GM21825 (cell line): ENCODE results near the gene LAMB3.

Experiments used
- ATAC-seq: cut with Tn5 transposase; IDR thresholded peaks from one replicate; pipeline ENCODE4 v1.9.1; 2021; ENCODE audit warnings: mild to moderate bottlenecking, moderate library complexity; ENCODE audit not compliant: unreplicated experiment

Gene LAMB3

DNA sequence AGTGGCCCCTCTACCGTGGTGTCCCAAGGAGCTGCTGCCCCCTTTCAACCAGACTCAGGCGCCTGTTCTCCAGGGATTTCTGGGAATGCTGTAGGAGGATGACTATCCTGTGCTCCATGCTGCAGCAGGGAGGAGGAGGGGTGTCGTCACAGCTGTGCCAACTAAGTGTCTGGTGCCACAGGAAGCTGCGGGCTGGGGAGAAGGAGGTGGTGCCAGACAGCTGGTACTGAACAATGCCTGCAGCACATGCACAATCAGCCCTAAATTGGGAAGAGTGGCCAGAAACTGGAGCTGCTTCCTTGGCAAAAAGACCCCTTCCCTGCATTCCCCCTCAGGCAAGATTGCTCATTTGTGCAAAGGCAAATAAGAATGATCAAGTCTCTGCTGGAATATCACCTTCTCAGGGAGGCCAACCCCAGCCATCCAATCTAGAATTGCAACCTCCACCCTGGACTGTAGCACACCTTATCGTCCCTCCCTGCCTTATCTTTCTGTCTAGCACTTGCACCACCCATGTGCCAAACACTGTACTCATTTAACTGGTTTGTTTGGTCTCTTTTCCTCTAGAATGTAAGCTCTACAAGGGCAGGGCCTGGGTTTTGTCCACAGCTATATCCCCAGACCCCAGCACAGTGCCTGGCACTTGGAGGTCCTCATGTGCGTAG is 33.3 kb downstream of the LAMB3 start:
- no peak for ATAC-seq

DNA sequence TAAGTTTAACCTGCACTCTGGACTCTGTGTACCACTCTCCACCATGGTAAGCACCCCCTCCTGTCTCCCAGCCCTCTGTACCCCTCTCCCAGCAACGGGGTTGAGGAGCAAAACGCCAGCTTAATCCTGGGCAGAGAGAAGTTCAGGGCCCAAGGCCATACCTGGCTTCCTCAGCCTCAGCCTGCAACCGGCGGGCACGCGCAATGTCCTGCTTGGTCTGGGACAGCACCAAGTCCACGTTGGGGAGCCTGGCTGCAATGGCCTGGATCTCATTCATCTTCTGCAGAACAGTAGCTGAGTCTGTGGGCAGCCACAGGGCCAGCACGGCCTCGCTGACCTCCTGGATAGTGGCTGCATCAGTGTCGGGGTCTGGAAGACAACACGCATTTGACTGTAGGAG is 33.9 kb downstream of the LAMB3 start:
- ATAC-seq = no peak

DNA sequence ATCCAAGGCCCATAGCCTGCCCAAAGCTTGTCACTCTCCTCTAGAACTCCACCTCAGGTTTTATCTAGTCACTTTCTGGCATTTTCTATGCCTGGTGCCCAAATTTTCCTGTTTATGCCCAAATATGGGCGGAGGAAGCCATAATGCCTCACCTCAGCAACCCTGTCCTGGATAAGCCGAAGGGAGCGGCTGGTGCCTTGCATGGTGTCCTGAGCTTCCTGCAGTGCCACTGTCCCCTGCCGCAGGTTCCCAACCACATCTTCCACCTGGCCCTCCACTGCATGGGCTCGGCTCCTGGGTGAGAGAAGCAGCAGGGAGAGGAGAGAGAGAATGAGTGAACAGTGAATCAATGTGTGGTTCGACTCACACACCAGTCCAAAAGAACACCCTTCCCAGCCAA is 34.5 kb downstream of the LAMB3 start:
- ATAC-seq = no peak

DNA sequence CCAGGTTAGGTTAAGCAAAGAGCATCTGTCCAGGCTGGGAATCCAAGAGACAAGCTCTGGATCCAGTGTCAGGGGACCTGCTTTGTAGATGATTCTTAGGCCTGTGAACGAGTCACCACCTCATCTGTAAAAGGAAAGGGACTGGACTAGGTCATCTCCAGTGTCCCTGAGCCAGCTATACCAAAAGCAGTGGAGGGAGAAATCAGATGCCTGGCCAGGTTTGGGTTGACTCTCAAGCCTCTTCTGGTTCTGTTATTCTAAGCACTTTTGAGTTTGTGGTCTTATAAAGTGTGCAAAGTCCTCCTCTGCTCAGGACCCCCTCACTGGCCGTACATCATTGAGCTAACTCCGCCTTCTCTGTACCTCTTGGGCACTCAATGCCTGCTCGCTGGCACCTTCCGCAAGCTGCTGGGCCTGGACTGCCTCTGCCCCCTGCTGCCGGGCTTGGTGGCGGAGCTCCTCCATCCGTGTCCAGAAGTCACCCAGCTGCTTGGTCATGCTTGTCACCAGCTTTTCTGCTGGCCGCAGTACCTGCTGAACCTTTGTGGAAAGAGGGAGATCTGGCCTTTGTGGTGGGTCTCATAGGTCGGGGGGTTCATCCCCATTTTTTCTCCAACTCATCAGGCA is 35.1 kb downstream of the LAMB3 start:
- no peak for ATAC-seq

DNA sequence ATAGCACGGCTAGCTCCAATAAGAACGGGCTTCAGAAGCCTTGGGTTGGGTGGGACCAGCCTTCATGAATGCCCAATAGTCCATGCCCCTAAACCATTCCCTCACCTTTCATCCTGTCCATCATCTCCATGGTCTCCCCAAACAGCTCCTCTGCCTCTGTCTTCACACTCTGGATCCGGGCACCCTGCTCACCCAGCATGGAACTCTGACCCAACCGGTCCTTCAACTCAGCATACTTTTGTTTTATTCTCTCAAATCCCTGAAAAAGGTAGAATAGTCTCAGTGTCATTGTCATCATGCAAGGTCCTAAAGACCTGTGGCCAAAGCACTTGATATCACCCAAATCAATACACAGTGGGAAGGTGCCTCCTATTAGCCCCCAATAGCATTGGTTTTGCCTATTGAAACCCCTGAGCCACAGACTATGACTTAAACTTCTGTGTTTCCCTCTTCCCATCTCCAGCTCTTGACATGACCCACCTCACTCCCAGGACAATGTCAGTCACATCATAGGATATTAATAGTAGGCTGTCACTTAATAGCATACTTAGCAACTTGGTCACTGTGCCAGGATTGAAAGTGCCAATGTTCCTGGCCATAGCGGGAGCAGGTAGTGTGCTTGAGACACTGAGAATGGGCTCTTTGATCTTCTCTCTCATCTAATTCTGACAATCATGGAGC is 35.7 kb downstream of the LAMB3 start:
- ATAC-seq = no peak

DNA sequence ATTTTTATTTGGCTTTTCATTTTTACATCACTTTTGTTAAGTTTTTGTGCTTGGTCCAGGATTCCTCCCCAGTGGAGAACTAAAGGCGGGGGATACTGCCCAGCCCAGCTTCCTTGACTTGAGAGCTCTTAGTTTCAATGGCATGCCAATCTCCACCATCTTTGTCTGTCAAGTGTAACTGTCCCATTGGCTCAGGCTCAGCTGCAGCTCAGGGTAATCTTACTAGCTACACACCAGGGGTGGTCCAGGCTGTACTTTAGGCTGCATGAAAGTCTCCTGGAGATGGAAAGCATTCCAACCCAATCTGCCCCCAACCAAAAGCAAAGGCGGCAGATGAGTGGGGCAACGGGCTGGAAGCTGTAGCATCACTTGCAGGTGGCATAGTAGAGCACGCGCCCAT is 37.3 kb downstream of the LAMB3 start:
- ATAC-seq = no peak

DNA sequence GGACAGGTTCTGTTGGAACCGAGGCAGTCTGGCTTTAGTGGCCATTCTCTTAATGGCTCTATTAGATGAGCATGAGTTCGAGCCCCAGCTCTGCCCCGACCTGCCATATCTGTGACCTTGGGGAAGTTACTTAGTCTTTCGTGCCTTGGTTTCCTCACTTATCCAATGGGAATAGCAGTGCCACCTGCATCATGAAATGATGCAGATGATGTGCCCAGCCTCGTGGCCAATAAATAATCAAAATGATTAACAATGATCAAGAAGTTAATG is 38.1 kb downstream of the LAMB3 start:
- ATAC-seq = no peak

DNA sequence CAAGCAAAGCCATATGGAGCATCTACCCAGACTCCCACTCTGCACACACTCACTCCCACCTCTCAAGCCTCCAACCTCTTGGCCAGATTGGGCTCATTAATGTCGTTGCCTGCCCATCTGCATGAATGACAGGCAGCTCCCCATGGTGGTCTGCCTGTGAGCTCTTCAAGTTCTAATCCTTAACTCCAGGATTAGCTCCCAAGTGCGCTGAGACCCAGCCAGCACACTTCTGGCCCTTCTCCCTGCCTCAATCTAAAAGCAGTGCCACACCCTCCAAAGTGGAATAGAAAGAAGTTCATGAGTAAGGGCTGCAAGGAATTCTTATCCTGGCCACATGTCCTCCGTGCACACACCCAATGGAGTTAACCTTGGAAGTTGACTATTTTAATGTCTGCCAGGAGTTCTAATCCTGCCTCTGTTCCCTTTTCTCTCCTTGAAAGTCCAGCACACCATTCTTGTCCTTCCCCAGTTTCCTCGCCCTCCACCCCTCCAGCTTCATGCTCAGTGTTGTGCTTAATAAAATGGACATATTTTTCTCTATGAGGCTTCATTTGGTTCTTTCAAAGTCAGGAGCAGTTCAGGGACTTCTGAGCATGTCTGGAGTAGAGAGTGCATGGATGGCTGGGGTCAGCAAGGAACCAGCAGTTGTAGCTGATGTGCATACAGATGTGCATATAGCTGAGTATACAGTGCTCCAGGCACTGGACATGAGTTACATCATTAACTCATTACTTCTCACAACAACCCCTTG is 38.6 kb downstream of the LAMB3 start:
- ATAC-seq = no peak

DNA sequence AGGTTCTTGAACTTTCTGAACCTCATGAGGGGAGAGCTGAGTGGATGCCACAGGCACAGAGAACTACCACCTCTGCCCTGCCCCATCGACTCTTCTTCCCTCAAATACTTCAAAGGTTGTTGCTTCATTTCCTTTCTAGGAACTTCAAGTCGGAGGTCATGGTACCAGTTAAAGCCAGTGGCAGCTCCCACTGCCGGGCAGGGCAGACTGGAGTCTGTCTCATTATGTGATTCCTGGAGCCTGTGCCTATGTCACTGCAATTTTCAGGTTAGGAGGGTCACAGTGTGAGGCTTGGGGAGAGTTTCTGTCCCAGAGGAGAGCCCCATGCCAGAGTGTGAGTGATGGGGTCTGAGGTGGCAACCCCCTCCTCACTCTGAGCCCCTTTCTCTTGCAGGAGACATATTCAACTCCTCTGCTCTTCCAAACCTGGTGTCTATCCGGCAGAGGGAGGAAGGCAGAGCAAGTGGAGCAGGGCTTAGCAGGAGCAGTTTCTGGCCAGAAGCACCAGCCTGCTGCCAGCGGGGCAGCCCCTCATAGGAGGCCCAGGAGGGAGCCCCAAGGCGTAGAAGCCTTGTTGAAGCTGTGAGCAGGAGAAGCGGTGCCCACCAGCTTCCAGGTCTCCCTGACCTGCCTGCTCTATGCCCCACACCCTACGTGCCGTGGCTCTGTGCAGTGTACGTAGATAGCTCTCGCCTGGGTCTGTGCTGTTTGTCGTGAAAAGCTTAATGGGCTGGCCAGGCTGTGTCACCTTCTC is 39.4 kb downstream of the LAMB3 start:
- no peak for ATAC-seq

DNA sequence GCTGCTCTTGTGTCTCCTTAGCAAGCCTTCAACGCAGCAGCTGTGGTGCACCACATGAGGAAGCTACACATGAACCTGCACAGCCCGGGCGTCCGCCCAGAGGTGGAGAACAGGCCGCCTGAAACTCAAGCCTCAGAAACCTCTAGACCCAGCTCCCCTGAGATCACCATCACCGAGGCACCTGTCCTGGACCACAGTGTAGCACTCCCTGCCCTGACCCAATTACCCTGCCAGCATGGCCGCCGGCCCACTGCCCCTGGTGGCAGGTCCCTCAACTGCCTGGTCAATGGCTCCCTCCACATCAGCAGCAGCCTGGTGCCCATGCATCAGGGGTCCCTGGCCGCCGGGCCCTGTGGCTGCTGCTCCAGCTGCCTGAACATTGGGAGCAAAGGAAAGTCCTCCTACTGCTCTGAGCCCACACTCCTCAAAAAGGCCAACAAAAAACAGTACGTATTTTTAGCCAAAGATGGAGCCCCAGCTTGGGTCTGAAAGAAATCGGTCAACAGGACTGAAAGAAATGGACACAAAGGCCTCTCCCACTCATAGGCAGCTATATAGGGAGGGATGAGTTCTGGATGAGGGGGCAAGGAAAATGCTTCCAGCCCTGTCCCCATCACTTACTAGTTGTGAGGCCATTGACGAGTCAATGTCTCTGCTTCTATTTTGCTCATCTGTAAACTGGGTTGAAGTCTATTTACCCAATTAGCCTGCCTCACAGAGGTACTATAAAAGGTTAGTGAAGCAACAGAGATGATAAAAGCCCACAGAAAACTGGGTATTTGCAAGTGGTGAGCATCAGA is 40.3 kb downstream of the LAMB3 start:
- ATAC-seq = no peak

DNA sequence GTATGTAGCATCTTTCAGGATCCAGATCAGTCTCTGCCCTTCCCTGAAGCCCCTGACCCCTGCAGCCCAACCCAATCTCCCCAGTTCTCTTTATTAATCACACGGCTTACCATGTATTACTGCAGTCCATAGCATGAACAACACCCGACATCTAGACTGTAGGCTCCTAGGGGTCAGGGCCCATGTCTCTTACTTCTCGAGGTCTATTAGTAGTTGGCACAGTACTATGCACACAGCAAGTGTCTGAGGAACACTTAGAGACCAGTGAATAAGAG is 41.7 kb downstream of the LAMB3 start:
- ATAC-seq = no peak

DNA sequence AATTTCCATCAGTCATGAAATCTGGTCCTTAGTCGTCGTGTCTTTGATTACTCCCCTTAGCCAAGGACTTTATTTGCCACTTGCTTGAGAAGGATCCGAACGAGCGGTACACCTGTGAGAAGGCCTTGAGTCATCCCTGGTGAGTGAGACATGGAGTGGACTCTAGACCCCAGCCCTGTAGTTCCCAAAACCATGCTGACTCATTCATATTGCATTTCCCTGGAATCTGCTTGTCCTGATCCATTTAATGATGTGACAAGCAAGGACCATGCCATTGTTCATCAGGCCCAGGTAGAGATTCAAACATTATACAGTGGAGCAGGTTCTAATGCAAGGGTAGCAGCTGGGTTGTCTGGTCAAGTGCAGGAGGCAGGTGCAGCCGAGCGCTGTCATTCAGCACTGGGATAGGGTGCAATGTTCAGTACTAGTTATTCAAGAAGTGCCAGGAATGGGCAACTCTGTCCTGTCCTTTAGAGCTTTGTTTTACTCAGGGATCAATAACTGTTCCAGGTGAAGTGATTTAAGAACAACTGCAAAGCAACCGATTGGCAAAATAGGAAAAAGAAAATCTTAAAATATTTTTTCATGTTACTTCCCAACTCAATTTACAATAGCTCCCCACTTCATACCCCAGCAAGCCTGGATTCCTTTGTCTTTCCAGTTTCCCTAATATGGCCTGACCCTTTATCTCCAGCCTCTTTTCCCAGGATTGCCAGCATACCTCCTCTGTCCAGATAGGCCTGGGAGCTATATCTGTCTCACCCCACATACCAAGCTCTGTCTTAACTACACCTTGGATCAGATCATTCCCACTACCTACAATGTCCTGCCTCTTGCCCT is 42.2 kb downstream of the LAMB3 start:
- ATAC-seq = no peak

DNA sequence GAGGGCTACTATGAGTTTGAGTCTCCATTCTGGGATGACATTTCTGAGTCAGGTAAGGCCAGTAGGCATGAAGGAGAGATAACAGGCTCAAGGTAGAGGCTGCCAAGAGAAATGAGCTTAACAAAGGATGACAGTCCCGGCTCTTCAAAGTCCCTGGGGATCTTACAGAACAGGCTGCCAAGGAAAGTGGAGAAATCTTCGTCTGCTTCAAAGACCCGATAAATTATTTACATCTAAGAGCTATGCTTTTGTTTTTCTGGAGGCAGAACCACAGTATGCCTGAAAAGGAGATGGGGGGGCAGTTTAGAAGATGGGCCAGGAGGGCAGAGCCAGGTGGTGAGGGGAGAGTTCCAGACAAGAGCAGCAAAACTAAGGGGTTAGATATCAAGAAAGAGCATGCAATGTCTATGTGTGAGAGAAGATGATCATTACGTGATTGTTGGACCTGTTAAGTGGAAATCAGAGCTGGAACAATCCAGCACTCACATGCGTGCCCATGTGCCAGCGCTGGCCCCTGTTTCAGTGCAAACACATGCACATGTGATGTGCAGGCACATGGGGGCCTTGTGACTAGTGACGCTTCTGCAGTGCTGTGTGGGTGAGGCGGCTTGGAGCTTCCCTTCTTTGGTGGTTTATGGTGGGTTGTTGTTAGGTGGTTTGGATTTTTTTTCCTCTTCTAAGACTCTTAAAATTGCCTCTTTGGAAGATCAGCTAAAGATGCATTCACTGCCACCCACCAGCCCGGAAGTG is 43.0 kb downstream of the LAMB3 start:
- ATAC-seq = no peak

DNA sequence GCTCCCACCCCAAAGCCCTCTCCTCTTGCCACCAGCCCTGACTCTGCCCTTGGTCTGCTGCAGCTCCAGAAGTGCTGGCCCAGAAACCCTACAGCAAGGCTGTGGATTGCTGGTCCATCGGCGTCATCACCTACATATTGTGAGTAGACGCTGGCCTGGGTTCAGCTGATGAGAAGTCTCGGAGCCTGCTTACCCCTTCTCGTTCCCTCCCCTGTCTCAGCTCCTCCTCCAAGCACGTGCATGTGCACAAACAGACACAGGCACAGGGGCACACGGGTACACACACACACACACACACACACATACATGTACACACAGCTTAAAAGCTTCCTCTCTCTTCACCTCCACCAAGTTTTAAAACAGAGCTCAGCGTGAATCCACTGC is 44.4 kb downstream of the LAMB3 start:
- ATAC-seq = peak; percentile 8

DNA sequence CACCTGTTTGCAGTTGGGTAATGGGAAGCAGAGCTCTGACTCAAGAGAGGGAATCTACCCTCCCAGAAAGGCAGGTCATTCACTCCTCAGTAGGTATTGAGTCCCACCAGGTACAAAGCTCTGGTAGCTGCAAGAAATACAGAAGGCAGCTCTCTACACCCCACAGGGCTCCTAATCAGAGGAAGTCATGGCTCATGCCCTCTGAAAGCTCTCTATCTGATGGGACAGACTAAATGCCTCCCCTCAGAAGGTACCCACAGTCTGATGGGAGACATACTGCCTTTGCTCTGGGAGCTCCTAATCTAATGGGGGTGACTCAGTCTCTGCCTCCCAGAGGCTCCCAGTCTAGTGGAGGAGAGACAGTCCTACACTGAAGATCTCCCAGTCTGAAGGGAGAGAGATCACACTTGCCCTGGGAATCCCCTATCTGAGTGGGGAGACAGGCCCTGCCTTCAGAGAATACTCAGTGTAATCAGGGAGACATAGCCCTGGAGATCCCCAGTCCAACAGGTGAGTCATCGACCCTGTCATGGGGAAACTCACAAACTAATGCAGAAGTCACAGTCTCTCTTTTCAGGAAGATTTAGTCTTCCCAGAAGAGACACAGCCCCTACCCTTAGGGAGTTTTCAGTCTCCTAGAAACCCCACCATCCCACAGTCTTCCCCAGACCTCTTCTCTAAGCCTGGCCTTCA is 45.0 kb downstream of the LAMB3 start:
- ATAC-seq = peak; percentile 86

DNA sequence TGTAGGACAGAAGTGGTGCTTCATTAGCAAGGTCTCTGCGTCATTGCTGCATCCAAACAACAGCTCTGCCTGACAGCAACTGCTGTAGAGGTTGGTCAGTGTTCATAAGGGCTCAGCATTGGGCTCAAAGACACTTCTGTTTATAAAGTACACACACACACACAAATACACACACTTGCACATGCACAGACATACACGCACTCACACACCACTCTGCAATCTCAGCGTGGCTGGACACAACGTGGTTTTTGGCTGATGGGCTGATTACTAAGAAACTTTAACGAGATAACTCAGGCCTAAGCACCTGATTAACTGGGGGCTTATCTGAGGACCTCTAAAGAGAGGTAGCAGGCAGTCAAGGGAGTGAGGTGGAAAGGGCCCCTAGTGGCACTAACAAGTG is 48.3 kb downstream of the LAMB3 start:
- no peak for ATAC-seq

DNA sequence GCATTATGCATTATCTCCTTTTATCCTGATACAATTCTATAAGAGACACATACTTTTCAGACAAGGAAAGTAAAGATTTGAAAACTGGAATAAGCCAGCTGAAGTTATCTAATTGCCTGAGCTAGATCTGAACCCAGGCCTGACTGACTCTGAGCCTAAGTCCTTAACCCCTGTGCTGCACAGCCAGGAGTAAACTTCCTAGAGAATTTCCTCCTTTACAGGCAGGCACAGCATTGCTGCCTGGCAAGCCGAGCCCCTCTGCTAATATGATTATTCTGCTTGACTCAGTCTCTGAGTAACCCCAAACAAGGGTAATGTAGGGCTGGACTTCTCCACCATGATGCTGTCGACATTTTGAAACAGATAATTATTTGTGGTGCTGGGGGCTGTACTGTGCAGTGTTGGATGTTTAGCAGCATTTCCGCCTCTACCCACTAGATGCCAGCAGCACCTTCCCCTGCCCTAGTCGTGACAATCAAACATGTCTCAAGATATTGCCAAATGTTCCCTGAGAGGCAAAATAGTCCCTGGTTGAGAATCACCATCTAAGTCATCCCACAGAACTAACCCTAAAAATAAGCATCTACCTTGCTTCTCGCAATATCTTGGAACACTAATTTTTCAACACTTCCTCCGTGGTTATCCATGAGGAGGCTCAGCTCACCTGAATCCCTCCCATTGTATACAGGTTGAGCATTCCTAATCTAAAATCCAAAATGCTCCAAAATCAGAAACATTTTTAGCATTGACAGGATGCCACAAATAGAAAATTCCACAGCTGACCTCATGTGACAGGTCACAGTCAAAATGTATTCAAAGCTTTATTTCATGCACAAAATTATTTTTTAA is 50.2 kb downstream of the LAMB3 start:
- no peak for ATAC-seq

DNA sequence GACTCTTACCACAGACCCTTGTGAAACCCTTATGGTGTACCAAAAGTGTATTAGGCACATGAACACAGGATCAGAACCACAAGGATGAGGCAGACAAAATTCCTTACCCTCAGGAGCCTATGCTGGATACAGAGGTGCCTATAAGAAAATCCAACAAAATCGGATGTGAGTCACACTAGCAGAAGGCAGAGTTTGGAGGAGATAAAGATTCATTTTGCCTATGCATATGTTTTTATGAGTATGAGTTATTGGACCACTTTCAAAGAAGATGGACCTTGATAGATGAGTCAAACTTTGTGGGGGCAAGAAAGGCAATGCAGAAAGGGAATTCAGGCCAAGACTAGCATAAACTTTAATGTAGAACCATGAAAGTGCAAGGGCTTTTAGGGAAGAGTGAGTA is 51.7 kb downstream of the LAMB3 start:
- ATAC-seq = no peak
